GM19351 (cell line): ENCODE measurements around the gene PRR20G.

Source experiments
- ATAC-seq: cut with Tn5 transposase; IDR thresholded peaks from one replicate; pipeline ENCODE4 v1.9.1; 2021; ENCODE audit warnings: mild to moderate bottlenecking, moderate library complexity; ENCODE audit not compliant: unreplicated experiment

The PRR20G gene

GRCh38 chr3:127235706-127236105 lies 52.1 kb downstream of the PRR20G start:
- ATAC-seq: no peak

GRCh38 chr3:127234778-127235177 lies 53.1 kb downstream of the PRR20G start:
- ATAC-seq: no peak
